Left ventricle myocardium inferior (tissue), 1 donor: Measurements from ENCODE around the gene KLK10. TPM values are rescaled to one million over a fixed set of nuclear protein-coding genes. Genes with fewer than 3 reads are reported as not detected.

ENCODE experiments used
- DNase-seq: peaks from one replicate; pipeline ENCODE4 v3.0.0-alpha.2; 2020
- H3K27ac ChIP-seq: fragments of 200-600 bp; replicated peaks from 2 replicates; pipeline ENCODE4 v1.8.0; 2021
- H3K27me3 ChIP-seq: fragments of 200-600 bp; 2 replicates; pipeline ENCODE4 v1.8.0; 2021; ENCODE audit warnings: low read depth
- H3K36me3 ChIP-seq: fragments of 200-600 bp; 2 replicates; pipeline ENCODE4 v1.8.0; 2021
- H3K4me1 ChIP-seq: fragments of 200-600 bp; 2 replicates; pipeline ENCODE4 v1.8.0; 2021
- H3K4me3 ChIP-seq: fragments of 200-600 bp; 2 replicates; pipeline ENCODE4 v1.8.0; 2021; ENCODE audit warnings: mild to moderate bottlenecking, moderate library complexity
- H3K9me3 ChIP-seq: fragments of 200-600 bp; replicated peaks from 2 replicates; pipeline ENCODE4 v1.8.0; 2021
- intact Hi-C: fragments of 100-400 bp; cut with micrococcal nuclease; formaldehyde crosslinking; loops from one replicate; pipeline ENCODE4 v1.11.0; 2022
- total RNA-seq: library from RNA; stranded (reverse); fragmentation: NEBNext Ultra II Directional; extraction: Animal tissue kit (Norgen Biotek cat#: 25700); gene quantifications from one replicate; pipeline ENCODE4 v1.2.1, GENCODE V29; 2021
- TF ChIP-seq, protein P1 (sequence below): fragments of 200-600 bp; IDR thresholded peaks from 2 replicates; pipeline ENCODE4 v1.8.0; 2021; ENCODE audit warnings: antibody characterized with exemption, mild to moderate bottlenecking, borderline replicate concordance
- donor health status: DM: no; HTN: yes; CAD: no; lungs with severe emphysema.

The KLK10 gene
- total RNA-seq, 1 donor from 2014 or later, result not detected

DNA sequence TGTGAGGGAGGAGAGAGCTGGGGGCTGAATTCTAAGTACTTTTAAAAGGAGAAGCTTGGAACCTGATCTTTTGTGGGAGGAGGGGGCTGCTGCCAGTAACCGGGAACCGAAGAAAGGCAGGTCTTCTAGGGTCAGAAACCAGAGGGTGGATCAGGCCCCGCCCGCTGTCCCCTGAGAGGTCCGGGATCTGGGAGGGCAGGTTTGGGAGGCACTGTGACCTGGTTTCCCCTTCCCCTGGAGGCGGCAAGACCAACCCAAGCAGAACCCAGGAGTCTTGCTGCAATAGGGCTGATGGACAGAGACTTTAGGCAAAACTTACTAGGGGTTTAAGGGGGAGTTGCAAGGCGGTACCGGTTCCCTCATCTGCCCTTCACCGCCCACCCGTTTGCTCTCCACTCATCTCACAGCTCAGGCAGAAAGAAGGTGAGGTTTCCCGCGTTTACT, 17.4 kb downstream of the KLK10 start:
- Histone ChIP-seq H3K4me1 (no peaks in the 10 kb centered on the region), H3K27me3 (peaks cover 97% of the 10 kb centered on the region), H3K9me3 (no peaks in the 10 kb centered on the region), H3K36me3 (no peaks in the 10 kb centered on the region), H3K27ac (no peak overlapping the region), H3K4me3 (no peak overlapping the region)
- TF ChIP-seq, protein P1, sequence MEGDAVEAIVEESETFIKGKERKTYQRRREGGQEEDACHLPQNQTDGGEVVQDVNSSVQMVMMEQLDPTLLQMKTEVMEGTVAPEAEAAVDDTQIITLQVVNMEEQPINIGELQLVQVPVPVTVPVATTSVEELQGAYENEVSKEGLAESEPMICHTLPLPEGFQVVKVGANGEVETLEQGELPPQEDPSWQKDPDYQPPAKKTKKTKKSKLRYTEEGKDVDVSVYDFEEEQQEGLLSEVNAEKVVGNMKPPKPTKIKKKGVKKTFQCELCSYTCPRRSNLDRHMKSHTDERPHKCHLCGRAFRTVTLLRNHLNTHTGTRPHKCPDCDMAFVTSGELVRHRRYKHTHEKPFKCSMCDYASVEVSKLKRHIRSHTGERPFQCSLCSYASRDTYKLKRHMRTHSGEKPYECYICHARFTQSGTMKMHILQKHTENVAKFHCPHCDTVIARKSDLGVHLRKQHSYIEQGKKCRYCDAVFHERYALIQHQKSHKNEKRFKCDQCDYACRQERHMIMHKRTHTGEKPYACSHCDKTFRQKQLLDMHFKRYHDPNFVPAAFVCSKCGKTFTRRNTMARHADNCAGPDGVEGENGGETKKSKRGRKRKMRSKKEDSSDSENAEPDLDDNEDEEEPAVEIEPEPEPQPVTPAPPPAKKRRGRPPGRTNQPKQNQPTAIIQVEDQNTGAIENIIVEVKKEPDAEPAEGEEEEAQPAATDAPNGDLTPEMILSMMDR, result no peak
- intact Hi-C loops, result no loop called here
- no peak for DNase-seq

DNA sequence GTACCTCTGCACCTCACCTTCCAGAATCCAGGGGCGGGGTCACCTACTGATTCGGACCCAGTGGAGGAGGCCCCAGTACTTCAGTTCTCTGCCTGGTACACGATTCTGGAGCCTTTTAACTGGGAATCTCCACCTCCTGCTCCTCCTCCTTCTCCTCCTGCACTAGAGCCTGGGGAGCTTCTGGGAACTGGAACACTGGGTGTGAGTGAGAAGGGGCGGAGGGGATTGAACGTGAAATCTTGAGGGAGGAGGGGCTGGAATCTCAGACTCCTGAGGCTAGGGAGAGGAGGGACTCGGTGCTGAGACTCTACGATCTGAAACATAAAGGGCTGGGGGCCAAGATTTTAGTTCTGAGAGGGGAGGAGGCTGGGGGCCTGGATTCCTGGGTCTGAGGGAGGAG, 18.0 kb downstream of the KLK10 start, which contains the start of gene KLK8:
Gene KLK8 (minus strand): TSS at position 90 of the 400 bp plus-strand sequence. CDS start 437 bp downstream, outside the sequence.
- Histone ChIP-seq H3K27ac (no peak within 1 kb of the TSS), H3K9me3 (no peaks in the 10 kb centered on the region), H3K4me1 (no peaks in the 10 kb centered on the region), H3K4me3 (no peak within 1 kb of the TSS), H3K36me3 (no peaks in the 10 kb centered on the region), H3K27me3 (peaks cover 91% of the 10 kb centered on the region)
- intact Hi-C loops, result no loop called here
- DNase-seq, result no peak
- TF ChIP-seq, protein P1, result no peak

DNA sequence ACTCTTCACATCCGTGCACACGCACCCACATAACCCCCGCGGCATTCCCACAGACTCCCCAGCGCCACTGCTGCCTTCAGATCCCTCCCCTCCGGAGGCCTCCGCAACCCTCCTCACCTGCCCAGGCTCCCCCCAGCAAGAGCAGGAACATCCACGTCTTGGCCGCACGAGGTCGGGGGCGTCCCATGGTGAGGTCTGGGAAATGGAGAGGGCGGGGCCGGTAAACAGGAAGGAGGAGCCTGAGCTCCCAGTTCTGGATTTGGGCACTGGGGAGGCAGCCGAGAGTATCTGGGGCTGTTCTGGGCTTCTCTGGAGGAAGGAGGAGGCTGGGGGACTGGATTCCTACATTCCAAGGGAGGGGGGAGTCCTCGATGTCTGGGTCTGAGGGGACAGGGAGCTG, 18.5 kb downstream of the KLK10 start:
- TF ChIP-seq, protein P1, result no peak
- H3K4me1 ChIP-seq, result no peaks in the 10 kb centered on the region
- H3K4me3 ChIP-seq, result no peak overlapping the region
- H3K9me3 ChIP-seq, result no peaks in the 10 kb centered on the region
- H3K36me3 ChIP-seq, result no peaks in the 10 kb centered on the region
- intact Hi-C loops, result no loop called here
- peaks cover 90% of the 10 kb centered on the region for H3K27me3 ChIP-seq
- DNase-seq, result no peak
- H3K27ac ChIP-seq, result no peak overlapping the region

DNA sequence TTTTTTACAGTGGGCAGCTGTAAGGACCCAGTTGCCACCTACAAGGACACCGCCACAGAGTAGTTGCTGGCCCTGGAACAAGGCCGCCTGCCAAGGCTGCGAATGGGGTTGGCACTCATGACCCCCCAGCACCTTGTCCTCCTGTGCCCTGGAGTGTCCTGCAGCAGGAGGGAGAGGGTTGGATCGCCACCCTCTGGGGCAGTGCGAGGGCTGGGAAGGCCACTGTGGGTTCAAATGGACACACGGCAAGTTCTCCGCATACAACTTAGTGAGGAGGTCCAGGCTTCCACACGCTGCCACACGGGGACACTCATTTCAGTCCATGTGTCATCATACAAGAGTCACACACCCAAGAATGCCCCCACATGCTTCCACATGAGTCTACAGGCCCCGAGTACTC, 19.1 kb downstream of the KLK10 start:
- H3K4me3 ChIP-seq, result no peak overlapping the region
- peaks cover 89% of the 10 kb centered on the region for H3K27me3 ChIP-seq
- H3K4me1 ChIP-seq, result no peaks in the 10 kb centered on the region
- no peak overlapping the region for H3K27ac ChIP-seq
- no peaks in the 10 kb centered on the region for H3K9me3 ChIP-seq
- DNase-seq, result no peak
- intact Hi-C loops, result no loop called here
- no peaks in the 10 kb centered on the region for H3K36me3 ChIP-seq
- TF ChIP-seq, protein P1, result no peak

DNA sequence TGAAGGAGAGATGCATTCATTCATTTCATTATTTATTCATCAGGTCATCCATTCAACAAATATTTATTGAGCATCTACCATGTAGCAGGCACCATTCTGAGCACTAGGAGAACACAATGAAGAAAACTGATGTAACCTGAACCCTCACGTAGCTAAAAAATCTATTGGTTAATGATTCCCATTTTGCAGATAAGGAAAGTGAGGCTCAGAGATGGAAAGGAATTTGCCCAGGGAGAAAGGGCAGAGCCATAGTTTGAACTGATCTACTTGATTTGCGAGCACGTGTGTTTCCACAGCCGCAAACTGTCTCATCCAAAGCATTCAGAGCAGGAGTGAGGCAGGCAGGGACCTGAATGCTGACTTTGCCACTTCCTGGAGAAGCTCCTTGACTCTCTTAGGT, 20.8 kb downstream of the KLK10 start:
- no peaks in the 10 kb centered on the region for H3K4me1 ChIP-seq
- DNase-seq, result no peak
- TF ChIP-seq, protein P1, result no peak
- no peak overlapping the region for H3K4me3 ChIP-seq
- intact Hi-C loops, result no loop called here
- no peaks in the 10 kb centered on the region for H3K9me3 ChIP-seq
- no peak overlapping the region for H3K27ac ChIP-seq
- H3K36me3 ChIP-seq, result no peaks in the 10 kb centered on the region
- peaks cover 72% of the 10 kb centered on the region for H3K27me3 ChIP-seq
